ENCODE data around the gene PDGFRB.

The PDGFRB gene

DNA sequence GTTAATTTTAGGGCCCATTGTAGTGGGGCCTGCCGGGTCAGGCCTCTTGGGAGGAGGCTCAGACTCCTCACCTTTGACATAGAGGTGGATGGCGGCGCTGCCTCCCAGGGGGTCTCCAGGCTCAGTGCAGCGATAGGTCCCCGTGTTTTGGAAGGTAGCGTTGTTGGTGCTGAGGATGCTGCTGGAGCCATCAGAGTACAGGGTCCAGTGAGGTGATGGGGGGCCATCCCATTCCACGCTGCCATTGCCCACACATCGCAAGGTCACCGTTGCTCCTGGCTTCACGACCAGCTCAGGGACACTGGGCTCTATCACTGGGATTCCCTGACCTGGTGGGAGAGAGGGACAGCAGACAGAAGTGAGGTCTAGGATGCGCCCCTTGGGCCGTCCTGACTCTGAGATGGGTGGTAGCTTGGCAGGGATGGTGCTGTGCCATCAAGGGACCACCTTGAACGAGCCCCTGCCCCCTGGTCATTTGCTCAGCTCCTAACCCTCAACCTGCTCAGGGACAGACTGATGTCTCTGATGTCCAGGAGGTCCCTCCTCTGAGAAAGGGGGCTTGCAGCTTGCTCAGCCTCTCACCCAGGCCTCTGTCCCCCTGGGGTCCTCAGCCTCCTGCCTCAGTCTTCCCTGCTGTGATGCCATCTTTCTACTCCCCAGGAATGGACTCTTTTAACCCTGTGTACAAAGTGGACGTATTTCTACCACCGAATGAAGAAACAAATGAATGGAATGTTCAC lies 74.8 kb downstream of the PDGFRB start:
- no peak for DNase-seq

DNA sequence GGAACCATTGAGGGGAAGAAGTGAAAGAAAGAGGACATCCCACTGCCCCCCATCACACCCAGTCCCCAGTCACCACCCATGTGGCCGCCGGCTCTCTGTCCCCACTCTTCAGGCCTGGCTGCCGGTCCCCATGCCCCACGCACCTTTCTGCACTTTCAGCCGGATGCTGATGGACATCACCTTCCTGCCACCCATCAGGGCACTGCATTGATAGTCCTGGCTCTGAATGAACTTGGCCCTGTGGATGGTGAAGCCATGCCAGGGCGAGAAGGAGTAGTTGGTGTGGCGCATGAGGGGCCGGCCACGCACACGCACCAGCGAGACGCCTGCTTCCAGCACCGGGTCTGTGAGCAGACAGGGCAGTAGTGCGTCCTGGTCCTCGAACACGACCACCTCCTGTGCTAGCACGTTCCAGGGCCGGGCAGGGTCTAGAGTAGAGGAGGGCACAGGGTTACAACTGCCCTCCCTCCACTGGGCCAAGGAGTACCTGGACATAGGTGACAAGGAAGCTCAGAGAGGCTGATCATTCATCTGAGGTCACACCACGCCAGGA lies 75.7 kb downstream of the PDGFRB start:
- no peak for DNase-seq

DNA sequence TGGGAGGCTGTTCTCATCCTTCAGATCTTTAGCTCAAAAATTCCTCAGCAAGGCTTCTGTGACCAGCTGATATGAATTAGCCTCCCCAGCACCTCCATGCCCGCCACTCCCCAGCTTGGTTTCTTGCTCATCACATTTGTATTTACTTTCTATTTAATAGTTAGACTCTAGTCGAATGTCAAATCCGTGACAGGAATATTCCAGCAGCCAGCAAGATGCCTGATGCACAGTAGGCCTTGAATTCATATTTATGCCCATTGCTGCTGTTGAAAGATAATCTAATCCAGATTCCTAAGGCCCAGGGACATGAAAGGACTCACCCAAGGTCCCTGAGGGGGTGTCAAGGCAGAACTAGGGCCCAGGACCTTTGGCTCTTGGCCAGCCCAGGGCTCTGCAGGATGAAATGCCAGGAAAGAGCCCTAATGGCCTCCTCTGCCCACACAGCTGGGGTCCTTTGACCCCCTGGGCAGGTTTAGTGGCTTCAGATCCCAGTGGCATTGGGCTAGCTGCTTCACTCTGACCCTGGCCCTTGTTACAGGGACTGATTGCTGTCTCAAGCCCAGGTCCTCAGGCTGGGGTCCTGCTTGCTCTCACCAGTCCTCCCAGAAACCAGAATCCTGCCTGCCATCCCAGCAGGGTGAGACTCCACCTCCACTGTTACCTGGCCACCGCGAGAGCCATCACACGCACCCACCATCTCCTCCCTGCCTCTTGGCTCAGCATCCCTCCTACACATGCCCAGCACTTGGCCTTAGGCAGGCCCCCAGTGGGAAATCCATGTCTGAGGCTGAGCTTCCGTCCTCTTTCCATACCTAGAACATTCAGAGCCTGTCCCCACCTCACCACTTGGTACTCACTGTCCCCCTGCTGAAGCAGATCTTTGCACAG lies 76.6 kb downstream of the PDGFRB start:
- no peak for DNase-seq

DNA sequence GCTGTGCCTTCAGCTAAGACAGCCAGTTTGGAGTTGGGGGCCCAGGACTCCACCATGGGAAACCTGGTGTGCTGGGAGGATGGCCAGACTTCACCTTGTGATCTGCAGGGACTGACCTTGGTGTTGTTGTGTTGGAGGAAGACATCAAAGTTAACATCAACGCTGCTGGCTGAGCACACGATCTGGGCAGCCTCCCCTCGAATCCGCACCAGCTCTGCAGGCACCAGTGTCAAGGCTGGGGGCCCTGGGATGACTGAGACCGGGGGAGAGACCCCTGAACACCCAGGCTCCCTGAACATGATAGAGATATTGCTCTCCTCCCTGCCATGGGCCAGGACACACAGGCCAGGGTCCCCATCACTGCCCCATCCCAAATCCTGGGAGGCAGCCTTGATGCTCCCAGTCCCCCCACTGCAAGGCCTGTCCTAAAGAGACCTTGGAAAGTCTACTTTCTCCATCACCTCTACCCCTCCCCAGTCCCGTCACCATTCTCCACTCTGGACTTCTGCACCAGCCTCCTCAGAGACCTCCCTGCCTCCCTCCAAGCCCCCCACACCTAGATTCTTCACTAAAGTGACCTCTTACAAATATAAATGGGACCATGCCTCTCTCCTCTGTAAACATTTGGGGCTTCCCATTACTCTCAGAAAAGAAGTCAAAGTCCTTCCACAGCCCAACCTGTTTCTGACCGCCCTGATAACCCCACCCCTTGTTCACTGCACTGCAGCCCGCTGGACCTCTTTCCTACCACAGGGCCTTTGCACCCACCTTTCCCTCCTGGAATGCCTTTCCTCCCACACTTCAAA lies 77.4 kb downstream of the PDGFRB start:
- no peak for DNase-seq

DNA sequence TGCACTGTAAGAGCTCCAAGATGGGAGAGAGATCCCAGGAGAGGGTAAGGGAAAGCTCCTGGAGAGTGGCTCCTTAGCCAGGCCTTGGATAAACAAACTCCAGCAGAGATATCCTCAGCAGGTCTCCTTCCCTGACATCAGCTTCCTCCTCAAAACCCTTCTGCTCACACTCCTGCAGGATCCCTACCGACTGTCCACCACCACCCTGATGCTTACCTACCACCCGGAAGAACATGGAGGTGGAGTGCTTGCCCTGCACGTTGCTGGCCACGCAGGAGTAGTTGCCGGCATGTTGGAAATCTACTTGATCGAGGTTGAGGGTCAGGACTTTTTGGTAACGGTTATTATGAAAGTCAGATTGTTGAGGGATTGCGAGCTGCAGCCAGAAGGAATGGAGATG lies 78.6 kb downstream of the PDGFRB start:
- no peak for DNase-seq

DNA sequence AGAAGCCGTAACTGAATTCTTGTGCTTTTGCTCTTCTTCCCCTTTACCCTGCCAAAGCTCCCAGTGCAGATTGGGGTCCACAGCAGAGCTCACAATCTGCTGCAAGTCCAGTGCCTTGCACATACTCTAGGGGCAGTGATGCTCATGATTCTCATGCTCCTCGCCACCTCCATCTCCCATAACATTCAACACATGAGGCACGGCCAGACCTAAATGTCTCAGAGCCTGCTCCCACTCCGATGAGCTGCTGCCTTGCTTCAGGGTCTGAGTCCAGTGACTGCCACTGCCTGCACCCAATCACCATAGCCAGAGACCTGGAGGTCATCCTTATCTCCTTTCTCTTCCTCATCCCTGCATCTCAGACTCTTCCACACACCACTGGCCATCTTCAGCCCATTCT lies 79.8 kb downstream of the PDGFRB start:
- DNase-seq = no peak

DNA sequence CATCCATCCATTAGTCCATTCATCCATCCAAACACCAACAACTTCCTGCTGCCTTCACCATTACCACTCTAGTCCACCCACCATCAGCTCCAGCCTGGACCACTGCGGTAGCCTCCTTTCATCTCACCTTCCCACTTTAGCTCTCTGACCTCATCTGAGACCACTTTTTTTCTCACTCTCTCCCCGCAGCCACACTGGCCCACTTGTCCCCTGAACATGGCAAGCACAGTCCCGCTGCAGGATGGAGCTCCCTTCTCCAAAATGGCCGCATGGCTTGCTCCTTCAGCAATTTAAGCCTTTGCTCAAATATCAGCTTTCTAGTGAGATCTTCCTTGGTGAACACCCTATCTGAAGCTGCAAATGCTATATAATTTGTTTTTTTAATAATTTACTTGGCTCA lies 80.4 kb downstream of the PDGFRB start:
- DNase-seq = no peak

DNA sequence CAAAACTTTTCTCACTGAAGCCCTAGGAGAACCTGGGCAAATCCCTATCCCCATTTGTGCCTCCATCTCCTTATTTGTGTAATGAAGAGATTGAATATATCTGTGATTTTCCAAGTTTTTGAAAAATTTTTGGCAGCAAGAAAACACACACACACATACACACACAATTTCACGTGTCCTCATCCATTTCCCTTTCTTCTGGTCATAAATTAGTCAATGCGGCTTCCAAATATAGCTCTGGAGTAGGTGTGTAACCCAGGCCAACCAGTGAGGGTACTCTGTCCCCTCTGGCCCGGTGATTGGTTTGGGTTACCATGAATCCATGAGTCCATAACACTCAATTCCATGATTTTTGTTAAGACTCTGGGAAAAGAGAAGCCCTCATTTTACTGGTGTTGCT lies 82.0 kb downstream of the PDGFRB start:
- no peak for DNase-seq

DNA sequence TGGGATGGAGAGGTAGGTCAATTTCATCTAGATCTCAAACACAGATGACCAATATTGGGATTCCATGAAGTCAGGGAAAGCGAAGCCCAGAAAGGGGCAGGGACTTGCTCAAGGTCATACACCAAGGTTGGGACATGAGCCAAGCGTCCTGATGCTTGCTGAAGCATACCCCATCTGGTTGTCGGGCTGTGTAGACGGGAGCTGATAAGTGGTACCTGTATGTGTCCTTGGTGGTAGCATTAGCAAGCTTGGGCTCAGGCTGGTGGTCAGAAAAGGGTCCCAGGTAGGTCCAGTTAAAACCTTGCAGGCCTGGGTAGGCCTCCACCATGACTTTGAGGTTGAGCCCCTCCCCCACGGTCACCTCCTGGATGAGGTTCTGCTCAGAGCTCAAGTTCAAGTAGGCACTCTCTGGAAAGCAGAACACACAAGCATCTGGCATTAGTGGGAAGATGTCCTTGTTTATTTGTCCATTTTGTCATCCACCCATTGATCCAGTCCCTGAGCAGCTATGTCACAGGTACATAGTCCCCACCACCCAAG lies 82.5 kb downstream of the PDGFRB start:
- DNase-seq = no peak

DNA sequence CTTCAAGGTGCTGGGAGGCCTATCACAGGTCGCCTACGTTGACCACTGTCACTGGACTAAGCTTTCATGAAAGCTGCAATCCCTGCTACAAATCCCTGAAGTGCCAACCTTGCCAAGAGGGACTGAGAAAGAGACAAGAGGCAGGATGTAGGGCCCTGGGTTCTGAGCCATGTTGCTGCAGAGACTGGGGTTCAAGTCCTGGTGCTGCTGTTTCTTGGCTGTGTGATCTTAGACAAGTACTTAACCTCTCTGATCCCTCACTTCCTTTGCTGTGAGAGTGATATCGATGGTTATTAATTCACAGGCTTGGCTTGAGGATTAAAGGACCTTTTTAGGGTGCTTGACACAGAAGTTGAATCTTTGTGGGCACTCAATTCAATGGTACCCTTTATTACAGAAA lies 84.8 kb downstream of the PDGFRB start:
- no peak for DNase-seq

DNA sequence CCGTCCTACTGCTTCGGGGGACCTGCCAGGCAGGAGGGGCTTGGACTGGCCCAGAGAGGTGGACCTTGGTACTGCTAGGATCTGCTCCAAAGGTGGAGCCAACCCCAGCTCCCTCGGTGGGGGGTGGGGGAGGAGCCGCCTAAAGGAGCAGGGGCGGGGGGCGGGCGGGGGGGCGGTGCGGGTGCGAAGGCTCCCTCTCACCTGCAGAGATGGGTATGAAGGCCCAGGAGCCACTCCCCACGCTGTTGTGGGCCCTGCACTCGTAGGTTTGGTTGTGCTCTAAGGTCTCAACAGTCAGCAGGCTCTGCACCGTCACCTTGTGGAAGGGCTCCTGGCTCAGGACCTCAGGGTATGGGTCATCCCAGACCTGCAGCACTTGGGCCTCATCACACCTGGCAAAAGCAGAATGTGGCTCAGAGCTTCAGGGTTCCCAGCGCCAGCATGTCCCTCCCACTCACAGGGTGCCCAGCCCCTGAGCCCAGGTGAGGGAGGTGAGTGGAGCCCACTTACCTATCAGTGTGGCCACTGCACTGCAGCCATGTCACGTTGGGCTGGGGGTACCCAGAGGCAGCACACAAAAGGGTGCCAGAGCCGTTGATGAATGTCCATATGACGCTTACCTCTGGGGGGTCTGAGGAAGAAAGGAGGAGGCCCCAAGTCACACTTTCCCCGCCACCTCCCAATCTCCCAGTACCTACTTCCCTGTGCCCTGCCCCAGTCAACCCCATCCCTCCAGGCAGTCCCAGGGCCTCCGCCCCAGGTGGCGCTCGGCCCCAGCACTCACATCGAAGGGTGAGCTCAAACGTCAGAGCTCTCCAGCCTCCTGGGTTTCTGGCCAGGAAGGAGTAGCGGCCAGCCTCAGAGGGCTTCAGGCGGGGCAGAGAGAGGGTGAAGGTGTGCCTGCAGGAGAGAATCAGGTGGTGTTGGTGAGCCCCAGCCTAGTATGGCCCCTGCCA lies 85.7 kb downstream of the PDGFRB start:
- DNase-seq = no peak

DNA sequence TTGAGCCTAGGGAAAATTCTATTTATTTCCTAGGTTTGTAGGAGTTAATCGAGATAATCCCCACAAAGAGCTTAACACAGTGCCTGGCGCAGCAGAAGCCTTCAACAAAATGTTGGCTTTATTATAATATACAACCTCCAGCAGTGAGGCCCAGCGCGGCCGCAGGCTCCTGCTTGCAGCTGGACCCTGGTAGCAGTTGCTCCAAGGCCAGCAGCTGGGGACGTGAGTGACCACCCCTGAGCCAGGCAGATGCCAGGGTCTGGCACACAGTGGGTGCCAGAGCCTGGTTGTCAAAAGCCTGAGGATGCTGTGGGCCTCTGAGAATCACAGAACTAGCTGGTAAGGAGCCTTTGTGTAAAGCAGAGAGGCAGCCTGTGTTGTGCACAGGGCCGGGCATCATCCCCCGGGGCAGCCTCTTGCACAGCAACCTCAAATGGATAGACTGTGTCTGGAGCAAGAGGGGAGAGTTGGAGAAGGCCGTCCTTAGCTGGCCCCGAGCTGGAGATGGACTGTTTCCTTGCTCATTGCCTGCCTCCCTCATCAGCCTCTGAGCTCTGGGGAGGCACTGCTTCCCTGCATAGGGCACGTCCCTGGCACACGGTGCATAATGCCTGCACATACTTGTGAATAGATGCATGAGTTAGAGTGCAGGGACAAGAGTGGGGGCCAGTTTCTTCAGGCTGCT lies 86.5 kb downstream of the PDGFRB start:
- DNase-seq = no peak

DNA sequence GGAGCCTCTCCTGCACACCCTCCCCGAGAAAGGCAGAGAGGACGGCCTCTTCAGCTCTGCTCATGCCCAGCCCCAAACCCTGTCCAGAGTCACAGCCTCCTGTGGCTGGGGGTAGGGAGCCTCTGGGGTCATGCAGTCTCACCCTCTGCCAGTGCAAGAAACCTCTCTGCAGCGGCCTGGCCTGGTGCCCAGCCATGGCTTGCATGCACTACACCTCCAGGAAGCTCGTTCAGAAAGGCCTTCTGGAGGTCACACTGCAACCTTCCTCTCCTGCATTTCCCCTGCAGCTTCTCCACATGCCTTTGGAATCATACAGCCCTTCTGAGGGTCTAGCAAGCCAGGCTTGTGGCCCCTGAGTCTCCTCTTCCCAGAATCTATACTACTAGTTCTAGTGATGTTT lies 87.2 kb downstream of the PDGFRB start:
- no peak for DNase-seq

DNA sequence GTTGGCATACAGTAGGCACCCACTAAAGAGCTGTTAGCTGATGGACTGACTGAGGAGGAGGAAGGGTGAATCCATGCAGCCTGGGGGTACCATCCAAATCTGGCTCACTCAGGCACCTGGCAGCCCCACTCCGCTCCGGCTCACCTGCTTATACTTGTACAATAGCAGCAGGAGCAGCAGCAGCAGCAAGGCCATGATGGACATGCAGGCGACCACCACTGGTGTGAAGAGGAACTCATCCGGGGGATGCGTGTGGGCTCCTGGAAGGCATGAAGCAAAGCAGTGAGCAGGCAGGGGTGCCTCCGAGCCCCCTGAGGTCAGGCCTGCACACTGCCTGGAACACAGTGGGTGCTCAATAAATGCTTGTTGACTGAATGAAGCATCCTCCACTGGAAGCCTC lies 87.6 kb downstream of the PDGFRB start:
- no peak for DNase-seq

DNA sequence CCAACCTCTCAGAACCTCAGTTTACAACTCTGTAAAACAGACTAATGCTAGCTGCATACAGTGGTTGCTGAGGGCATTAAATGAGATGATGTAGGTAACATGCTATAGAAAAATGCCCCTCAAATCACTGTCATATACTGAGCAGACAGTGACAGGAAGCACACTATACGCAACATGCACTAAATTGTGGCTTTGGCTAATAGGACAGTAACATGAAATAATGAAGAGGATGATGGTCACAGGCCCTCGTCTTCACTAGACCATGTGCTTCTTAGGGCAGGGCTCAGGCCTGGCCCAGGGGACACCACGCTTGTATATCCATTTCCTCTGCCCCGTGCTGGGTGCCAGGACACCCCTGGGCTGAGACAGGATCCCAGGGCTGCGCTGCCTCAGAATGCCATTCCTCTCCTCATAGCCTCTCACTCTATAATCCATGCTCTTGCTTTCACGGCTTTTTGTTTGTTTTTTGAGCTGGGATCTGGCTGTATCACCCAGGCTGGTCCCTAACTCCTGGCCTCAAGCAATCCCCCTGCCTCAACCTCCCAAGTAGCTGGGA lies 88.2 kb downstream of the PDGFRB start:
- no peak for DNase-seq

DNA sequence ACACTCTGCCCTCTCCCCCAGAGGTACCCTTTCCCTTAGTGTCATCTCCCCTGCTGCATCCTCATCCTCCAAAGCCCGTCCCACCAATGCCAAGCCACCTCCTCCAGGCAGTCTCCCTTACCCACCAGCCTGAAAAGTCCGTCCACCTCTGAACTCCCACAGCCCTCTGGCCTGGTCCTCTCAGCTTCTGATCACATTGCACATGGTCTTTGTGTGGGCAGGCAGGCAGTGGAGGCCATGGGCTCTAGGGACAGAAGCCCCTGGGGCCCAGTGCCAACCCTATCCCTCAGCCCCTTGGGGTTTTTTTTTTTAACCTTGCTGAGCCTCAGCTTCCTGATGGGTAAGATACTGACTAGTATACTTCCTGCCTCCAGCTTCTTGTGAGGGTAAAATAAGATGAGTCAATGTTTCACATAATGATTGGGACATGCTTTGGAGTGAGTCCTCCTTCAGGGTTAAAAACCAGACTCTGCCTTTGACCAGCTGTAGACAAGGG lies 88.7 kb downstream of the PDGFRB start:
- no peak for DNase-seq

DNA sequence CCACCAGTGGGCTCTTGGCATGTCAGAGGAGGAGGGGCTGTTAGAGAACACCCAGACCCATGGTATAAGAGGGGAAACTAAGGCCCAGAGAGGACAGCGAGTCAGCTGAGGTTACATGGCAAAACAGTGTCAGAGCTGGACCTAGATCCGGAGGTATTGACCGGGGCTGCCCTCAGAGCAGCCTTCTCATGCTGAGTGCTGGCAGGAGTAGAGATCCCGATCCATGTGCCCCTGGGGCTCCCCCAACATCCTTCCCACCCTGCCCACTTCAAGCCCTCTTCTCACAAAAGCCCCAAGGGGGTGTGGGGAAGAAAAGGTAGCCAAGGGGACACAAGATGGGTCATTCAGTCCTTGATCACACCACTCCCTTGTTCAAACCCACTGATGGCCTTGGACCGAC lies 89.2 kb downstream of the PDGFRB start:
- DNase-seq = no peak

DNA sequence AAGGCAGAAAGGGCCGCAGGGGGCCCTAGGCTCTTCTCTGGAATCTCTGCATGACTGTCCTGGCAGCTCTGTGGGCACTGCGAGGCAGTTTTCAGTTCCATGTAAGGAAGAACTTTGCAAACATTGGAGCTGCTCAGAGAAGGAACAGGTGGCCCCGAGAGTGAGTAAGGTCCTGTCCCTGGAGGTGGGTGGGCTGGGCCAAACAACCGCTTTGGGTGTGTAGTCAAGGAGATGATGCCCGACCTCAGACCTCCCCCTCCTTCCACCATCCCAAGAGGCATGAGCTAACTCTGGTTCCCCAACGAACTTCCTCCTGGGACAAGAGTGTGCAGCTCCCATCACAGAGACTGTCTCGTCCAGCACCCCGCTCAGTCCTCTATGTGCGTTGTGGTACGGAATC lies 89.8 kb downstream of the PDGFRB start:
- DNase-seq = no peak

DNA sequence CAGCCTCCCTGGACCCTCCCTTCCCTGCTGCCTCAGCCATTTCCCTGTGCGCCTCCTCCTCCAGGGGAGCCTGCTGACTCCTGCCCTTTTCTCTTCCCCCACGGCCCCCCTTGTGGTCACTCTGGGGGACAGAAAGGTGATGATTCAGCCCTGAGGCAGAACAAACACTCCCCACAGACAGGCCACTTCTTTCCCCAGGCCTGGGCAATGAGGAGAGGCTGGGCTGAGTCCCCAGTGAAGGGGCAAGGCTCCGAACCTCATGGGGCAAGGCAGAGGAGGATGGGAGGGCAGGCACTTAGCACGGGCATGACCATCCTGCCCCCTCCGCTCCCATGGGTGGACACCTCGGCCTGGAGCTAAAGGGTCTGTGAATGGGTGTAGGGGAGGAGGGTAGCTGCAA lies 90.3 kb downstream of the PDGFRB start:
- no peak for DNase-seq

DNA sequence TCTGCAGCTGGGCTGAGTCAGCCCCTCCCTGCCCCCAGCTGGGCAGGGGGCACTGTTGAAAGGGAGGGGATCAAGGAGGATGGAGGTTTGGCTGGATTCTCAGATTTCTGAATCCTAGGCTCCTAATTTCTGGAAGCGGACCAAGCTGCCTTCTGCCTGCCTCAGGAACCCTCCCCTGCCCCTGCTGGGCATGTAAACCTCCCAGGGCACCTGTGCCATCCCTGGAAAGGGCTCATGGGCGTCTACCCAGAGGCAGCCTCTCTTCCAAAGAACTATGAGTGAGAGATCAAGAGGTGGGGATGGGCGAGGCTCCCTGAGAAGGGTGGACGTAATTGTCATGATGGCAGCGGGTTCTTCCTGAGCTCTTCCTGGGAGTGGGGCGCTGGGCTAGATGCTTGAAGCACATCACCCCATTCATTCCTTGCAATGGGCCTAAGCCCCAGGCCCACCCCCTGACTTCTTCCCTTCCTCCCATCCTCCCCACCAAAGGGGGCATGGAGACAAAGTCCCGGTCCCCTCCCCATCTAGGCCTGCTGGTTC lies 90.9 kb downstream of the PDGFRB start:
- DNase-seq = no peak

All from DMS79 (cell line).